SH-SY5Y (cell line): ENCODE results near the gene SPRING1.

ENCODE experiments used
- GATA2 ChIP-seq: IDR thresholded peaks from 2 replicates; pipeline ENCODE4 v1.6.1; 2011; ENCODE audit warnings: mild to moderate bottlenecking, low read depth, low read length
- GATA3 ChIP-seq: IDR thresholded peaks from 2 replicates; pipeline ENCODE4 v1.6.1; 2011; ENCODE audit warnings: low read depth, mild to moderate bottlenecking, low read length, moderate library complexity

DNA sequence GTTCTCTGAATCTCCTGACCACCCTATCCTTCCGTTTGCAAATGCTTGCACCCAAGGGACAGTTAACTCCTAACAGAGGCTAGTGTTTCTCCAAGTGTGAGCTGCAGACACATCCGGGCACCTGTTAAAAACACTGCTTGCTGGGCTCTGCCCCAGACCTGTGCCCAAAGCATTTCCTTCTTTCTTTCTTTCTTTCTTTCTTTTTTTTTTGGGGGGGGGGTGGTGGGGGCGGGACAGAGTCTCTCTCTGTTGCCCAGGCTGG lies 42.5 kb downstream of the SPRING1 start:
- TF ChIP-seq GATA2 (no peak), GATA3 (no peak)
